ENCODE measurements around the gene MSH5. TPM values are rescaled to one million over a fixed set of nuclear protein-coding genes. Genes with fewer than 3 reads are reported as not detected.

MSH5 gene
- total and polyA plus RNA-seq, 3 experiments from 2014 or later: 2.0 to 39.8 (median 36.4) TPM

- no peak overlapping the region for H3K27ac ChIP-seq (ENCODE audit: low read depth, low read length)
- H3K9me3 ChIP-seq (ENCODE audit: low read length): no peaks in the 10 kb centered on the region
- DNase-seq: no peak
- ChIA-PET POLR2A (no interaction called here), CTCF (no interaction called here)
- Mint-ChIP-seq H3K27me3 (no peaks in the 10 kb centered on the region), H3K4me1 (peaks cover 8 to 10% (median 9%) of the 10 kb centered on the region in 3 donors), H3K27ac (peak overlapping the region in 1 of 8 donors; percentile 65), H3K36me3 (peaks cover 0 to 1% (median 0%) of the 10 kb centered on the region in 3 donors), H3K4me3 (no peak overlapping the region), H3K9me3 (no peaks in the 10 kb centered on the region)
- H3K4me3 ChIP-seq (ENCODE audit: low read length): no peak overlapping the region
- H3K36me3 ChIP-seq (ENCODE audit: insufficient read depth, low read length): no peaks in the 10 kb centered on the region
- peaks cover 11% of the 10 kb centered on the region for H3K4me1 ChIP-seq (ENCODE audit: insufficient read depth, low read length)
- no peaks in the 10 kb centered on the region for H3K27me3 ChIP-seq (ENCODE audit: insufficient read depth, low read length, poor library complexity, severe bottlenecking)
These were observed 26.3 kb downstream of the MSH5 start for GRCh38 chr6:31765910-31766794.

GRCh38 chr6:31767096-31767645, 27.4 kb downstream of the MSH5 start:
- Mint-ChIP-seq H3K36me3 (peaks cover 0 to 1% (median 0%) of the 10 kb centered on the region in 3 donors), H3K9me3 (peaks cover 0 to 3% (median 0%) of the 10 kb centered on the region in 5 donors), H3K4me3 (no peak overlapping the region), H3K27ac (no peak overlapping the region), H3K27me3 (no peaks in the 10 kb centered on the region), H3K4me1 (peaks cover 14 to 18% (median 16%) of the 10 kb centered on the region in 3 donors)
- no peaks in the 10 kb centered on the region for H3K36me3 ChIP-seq (ENCODE audit: insufficient read depth, low read length)
- no peaks in the 10 kb centered on the region for H3K27me3 ChIP-seq (ENCODE audit: insufficient read depth, low read length, poor library complexity, severe bottlenecking)
- H3K27ac ChIP-seq (ENCODE audit: low read depth, low read length): no peak overlapping the region
- H3K4me3 ChIP-seq (ENCODE audit: low read length): no peak overlapping the region
- H3K4me1 ChIP-seq (ENCODE audit: insufficient read depth, low read length): peaks cover 20% of the 10 kb centered on the region
- POLR2A ChIA-PET: no interaction called here
- no peak for DNase-seq
- CTCF ChIA-PET: interaction anchor here (0.9 to 1.5 kb wide), 2 partner anchors 37 to 63 kb away, joined by 3 read pairs; no protein-coding TSS in a partner anchor
- H3K9me3 ChIP-seq (ENCODE audit: low read length): no peaks in the 10 kb centered on the region

- no peaks in the 10 kb centered on the region for H3K27me3 Mint-ChIP-seq
- peaks cover 0 to 1% (median 0%) of the 10 kb centered on the region in 3 donors for H3K36me3 Mint-ChIP-seq
- H3K27me3 ChIP-seq (ENCODE audit: insufficient read depth, low read length, poor library complexity, severe bottlenecking): no peaks in the 10 kb centered on the region
- no peak for DNase-seq
- H3K36me3 ChIP-seq (ENCODE audit: insufficient read depth, low read length): no peaks in the 10 kb centered on the region
- ChIA-PET CTCF (interaction anchor here (1.1 to 4.0 kb wide), 13 partner anchors 17 to 188 kb away, joined by 3 to 42 read pairs (median 8); partner anchors contain the start of genes CLIC1, DDAH2, LSM2 and MSH5), POLR2A (no interaction called here)
- H3K4me3 Mint-ChIP-seq: no peak overlapping the region
- no peak overlapping the region for H3K27ac ChIP-seq (ENCODE audit: low read depth, low read length)
- H3K9me3 ChIP-seq (ENCODE audit: low read length): no peaks in the 10 kb centered on the region
- peaks cover 33% of the 10 kb centered on the region for H3K4me1 ChIP-seq (ENCODE audit: insufficient read depth, low read length)
- H3K9me3 Mint-ChIP-seq: peaks cover 0 to 5% (median 0%) of the 10 kb centered on the region in 5 donors
- no peak overlapping the region for H3K4me3 ChIP-seq (ENCODE audit: low read length)
- H3K27ac Mint-ChIP-seq: peak overlapping the region in 3 of 8 donors; percentile 7 to 54 (median 36)
- H3K4me1 Mint-ChIP-seq: peaks cover 22 to 29% (median 27%) of the 10 kb centered on the region in 3 donors
These were observed 28.8 kb downstream of the MSH5 start for GRCh38 chr6:31768363-31769257.

GRCh38 chr6:31769684-31770371, 30.0 kb downstream of the MSH5 start:
- CTCF ChIA-PET: interaction anchor here (0.6 to 4.0 kb wide), 28 partner anchors 9 to 189 kb away, joined by 3 to 42 read pairs (median 5); partner anchors contain the start of genes ABHD16A, CLIC1, DDAH2 and HSPA1A

GRCh38 chr6:31770860-31771259, 31.1 kb downstream of the MSH5 start:
- H3K27ac Mint-ChIP-seq: peak overlapping the region in 3 of 8 donors; percentile 64 to 81 (median 76)

More at GRCh38 chr6:31769684-31770371, 30.0 kb downstream of the MSH5 start:
- Histone ChIP-seq H3K4me3 (ENCODE audit: low read length) (no peak overlapping the region), H3K36me3 (ENCODE audit: insufficient read depth, low read length) (no peaks in the 10 kb centered on the region), H3K9me3 (ENCODE audit: low read length) (no peaks in the 10 kb centered on the region), H3K4me1 (ENCODE audit: insufficient read depth, low read length) (peaks cover 33% of the 10 kb centered on the region), H3K27me3 (ENCODE audit: insufficient read depth, low read length, poor library complexity, severe bottlenecking) (no peaks in the 10 kb centered on the region), H3K27ac (ENCODE audit: low read depth, low read length) (no peak overlapping the region)
- DNase-seq: peak; percentile 69 to 85 (median 74)
- H3K27ac Mint-ChIP-seq: peak overlapping the region in 6 of 8 donors; percentile 4 to 82 (median 67)
- H3K4me3 Mint-ChIP-seq: peak overlapping the region in 1 of 7 donors; percentile 63
- peaks cover 22 to 29% (median 27%) of the 10 kb centered on the region in 3 donors for H3K4me1 Mint-ChIP-seq
- POLR2A ChIA-PET: interaction anchor here (0.6 to 1.2 kb wide), 6 partner anchors 9 to 65 kb away, joined by 3 to 5 read pairs (median 4); partner anchors contain the start of gene MSH5
- H3K36me3 Mint-ChIP-seq: no peaks in the 10 kb centered on the region
- peaks cover 0 to 5% (median 0%) of the 10 kb centered on the region in 5 donors for H3K9me3 Mint-ChIP-seq
- no peaks in the 10 kb centered on the region for H3K27me3 Mint-ChIP-seq

GRCh38 chr6:31771992-31772358, 32.2 kb downstream of the MSH5 start:
- Mint-ChIP-seq H3K4me1 (peaks cover 32 to 44% (median 37%) of the 10 kb centered on the region in 3 donors), H3K27me3 (peaks cover 0 to 2% of the 10 kb centered on the region in 2 donors), H3K9me3 (peaks cover 0 to 5% (median 0%) of the 10 kb centered on the region in 5 donors), H3K4me3 (peak overlapping the region in 6 of 7 donors; percentile 62 to 84 (median 72)), H3K36me3 (no peaks in the 10 kb centered on the region), H3K27ac (peak overlapping the region in 6 of 8 donors; percentile 12 to 83 (median 55))
- H3K4me1 ChIP-seq (ENCODE audit: insufficient read depth, low read length): peaks cover 51% of the 10 kb centered on the region
- DNase-seq: no peak
- CTCF ChIA-PET: interaction anchor here (0.9 to 4.0 kb wide), 4 partner anchors 34 to 58 kb away, joined by 3 to 42 read pairs (median 3); partner anchors contain the start of genes CLIC1, DDAH2 and MSH5
- no peaks in the 10 kb centered on the region for H3K27me3 ChIP-seq (ENCODE audit: insufficient read depth, low read length, poor library complexity, severe bottlenecking)
- POLR2A ChIA-PET: interaction anchor here (0.6 to 1.7 kb wide), 2 partner anchors 32 to 172 kb away, joined by 3 to 12 read pairs; partner anchors contain the start of gene MSH5
- H3K4me3 ChIP-seq (ENCODE audit: low read length): no peak overlapping the region
- no peaks in the 10 kb centered on the region for H3K9me3 ChIP-seq (ENCODE audit: low read length)
- no peak overlapping the region for H3K27ac ChIP-seq (ENCODE audit: low read depth, low read length)
- no peaks in the 10 kb centered on the region for H3K36me3 ChIP-seq (ENCODE audit: insufficient read depth, low read length)

More at GRCh38 chr6:31770860-31771259, 31.1 kb downstream of the MSH5 start:
- Mint-ChIP-seq H3K27me3 (peaks cover 0 to 2% of the 10 kb centered on the region in 2 donors), H3K4me1 (peaks cover 26 to 35% (median 29%) of the 10 kb centered on the region in 3 donors), H3K9me3 (peaks cover 0 to 5% (median 0%) of the 10 kb centered on the region in 5 donors), H3K4me3 (peak overlapping the region in 1 of 7 donors; percentile 23), H3K36me3 (no peaks in the 10 kb centered on the region)
- Histone ChIP-seq H3K9me3 (ENCODE audit: low read length) (no peaks in the 10 kb centered on the region), H3K27ac (ENCODE audit: low read depth, low read length) (no peak overlapping the region), H3K4me3 (ENCODE audit: low read length) (no peak overlapping the region), H3K4me1 (ENCODE audit: insufficient read depth, low read length) (peaks cover 40% of the 10 kb centered on the region), H3K27me3 (ENCODE audit: insufficient read depth, low read length, poor library complexity, severe bottlenecking) (no peaks in the 10 kb centered on the region), H3K36me3 (ENCODE audit: insufficient read depth, low read length) (no peaks in the 10 kb centered on the region)
- ChIA-PET CTCF (interaction anchor here (1.0 to 4.0 kb wide), 11 partner anchors 10 to 59 kb away, joined by 3 to 42 read pairs (median 6); partner anchors contain the start of genes CLIC1, DDAH2, LSM2 and MSH5), POLR2A (no interaction called here)
- peak in 1 of 5 donors; percentile 10 for DNase-seq
